HFFc6 (cell line): ENCODE measurements around the gene STX3. TPM values are rescaled to one million over a fixed set of nuclear protein-coding genes. Genes with fewer than 3 reads are reported as not detected.

Experiments
- DNase-seq: peaks from one replicate; pipeline ENCODE4 v3.0.0-alpha.2; 2018
- H3K27ac Mint-ChIP-seq: 2 replicates; pipeline ENCODE4 v1.8.0; 2020; ENCODE audit warnings: mild to moderate bottlenecking, mixed read lengths
- H3K27me3 Mint-ChIP-seq: 2 replicates; pipeline ENCODE4 v1.8.0; 2021; ENCODE audit warnings: mild to moderate bottlenecking, moderate library complexity, mixed read lengths; ENCODE audit not compliant: insufficient read depth
- H3K36me3 Mint-ChIP-seq: 2 replicates; pipeline ENCODE4 v1.8.0; 2021; ENCODE audit warnings: low read depth, mixed read lengths
- H3K4me1 Mint-ChIP-seq: 2 replicates; pipeline ENCODE4 v1.8.0; 2020; ENCODE audit warnings: low read depth, mixed read lengths
- H3K4me3 Mint-ChIP-seq: 2 replicates; pipeline ENCODE4 v1.8.0; 2020; ENCODE audit warnings: mild to moderate bottlenecking, moderate library complexity, mixed read lengths
- H3K9me3 Mint-ChIP-seq: 2 replicates; pipeline ENCODE4 v1.8.0; 2020; ENCODE audit warnings: mild to moderate bottlenecking, mixed read lengths
- total RNA-seq, 6 experiments: library from RNA; stranded (reverse); fragmentation: NEBNext Ultra II Directional; extraction: Animal tissue kit (Norgen Biotek cat#: 25700); gene quantifications; 2 replicates in 1 of 6; 3 replicates in 5 of 6; pipeline ENCODE4 v1.2.3, GENCODE V29; 2021
- TF ChIP-seq, protein P1 (sequence below): fragments of 200-600 bp; sonication (generic); IDR thresholded peaks from 2 replicates; pipeline ENCODE4 v1.5.0; 2021; ENCODE audit warnings: antibody characterized with exemption, mild to moderate bottlenecking

Gene STX3
- total RNA-seq, 6 experiments from 2014 or later = 17.1 to 23.1 (median 19.0) TPM

DNA sequence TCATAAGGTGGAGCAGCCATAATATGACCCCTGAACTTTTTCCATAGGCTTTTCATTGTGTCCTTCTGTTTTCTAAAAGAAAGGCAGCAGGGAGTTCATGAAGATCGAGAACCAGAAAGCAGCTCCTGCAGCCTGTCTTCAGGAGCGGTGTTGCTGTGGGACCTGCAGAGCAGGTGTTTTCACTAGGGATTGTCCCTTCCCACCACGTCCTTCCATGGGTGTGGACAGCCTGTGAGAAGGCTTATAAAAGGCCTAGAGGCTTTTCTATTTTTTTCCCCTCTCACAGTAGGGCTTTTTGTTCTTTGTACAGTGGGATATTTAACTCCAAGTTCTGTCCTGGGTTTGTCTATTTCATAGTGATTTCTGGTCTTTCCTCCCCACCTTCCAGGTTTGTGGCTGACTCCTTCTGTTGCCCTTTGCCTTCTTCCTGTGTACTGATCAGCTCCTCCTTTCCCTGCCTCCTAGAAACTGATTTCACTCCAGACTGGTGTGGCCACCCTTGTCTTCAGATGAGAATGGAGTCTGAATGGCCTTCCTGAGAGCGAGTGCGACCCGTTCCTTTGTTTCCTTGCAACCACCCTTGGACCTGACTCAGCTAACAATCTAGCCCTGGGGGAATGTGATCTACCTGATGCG, 45.3 kb downstream of the STX3 start:
- H3K27ac Mint-ChIP-seq = no peak overlapping the region
- DNase-seq = no peak
- peaks cover 22% of the 10 kb centered on the region for H3K4me1 Mint-ChIP-seq
- peaks cover 30% of the 10 kb centered on the region for H3K36me3 Mint-ChIP-seq
- no peak overlapping the region for H3K4me3 Mint-ChIP-seq
- no peaks in the 10 kb centered on the region for H3K9me3 Mint-ChIP-seq
- TF ChIP-seq, protein P1, sequence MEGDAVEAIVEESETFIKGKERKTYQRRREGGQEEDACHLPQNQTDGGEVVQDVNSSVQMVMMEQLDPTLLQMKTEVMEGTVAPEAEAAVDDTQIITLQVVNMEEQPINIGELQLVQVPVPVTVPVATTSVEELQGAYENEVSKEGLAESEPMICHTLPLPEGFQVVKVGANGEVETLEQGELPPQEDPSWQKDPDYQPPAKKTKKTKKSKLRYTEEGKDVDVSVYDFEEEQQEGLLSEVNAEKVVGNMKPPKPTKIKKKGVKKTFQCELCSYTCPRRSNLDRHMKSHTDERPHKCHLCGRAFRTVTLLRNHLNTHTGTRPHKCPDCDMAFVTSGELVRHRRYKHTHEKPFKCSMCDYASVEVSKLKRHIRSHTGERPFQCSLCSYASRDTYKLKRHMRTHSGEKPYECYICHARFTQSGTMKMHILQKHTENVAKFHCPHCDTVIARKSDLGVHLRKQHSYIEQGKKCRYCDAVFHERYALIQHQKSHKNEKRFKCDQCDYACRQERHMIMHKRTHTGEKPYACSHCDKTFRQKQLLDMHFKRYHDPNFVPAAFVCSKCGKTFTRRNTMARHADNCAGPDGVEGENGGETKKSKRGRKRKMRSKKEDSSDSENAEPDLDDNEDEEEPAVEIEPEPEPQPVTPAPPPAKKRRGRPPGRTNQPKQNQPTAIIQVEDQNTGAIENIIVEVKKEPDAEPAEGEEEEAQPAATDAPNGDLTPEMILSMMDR = no peak
- H3K27me3 Mint-ChIP-seq = peaks cover 4% of the 10 kb centered on the region; the same call in 1 of the 2 replicates

DNA sequence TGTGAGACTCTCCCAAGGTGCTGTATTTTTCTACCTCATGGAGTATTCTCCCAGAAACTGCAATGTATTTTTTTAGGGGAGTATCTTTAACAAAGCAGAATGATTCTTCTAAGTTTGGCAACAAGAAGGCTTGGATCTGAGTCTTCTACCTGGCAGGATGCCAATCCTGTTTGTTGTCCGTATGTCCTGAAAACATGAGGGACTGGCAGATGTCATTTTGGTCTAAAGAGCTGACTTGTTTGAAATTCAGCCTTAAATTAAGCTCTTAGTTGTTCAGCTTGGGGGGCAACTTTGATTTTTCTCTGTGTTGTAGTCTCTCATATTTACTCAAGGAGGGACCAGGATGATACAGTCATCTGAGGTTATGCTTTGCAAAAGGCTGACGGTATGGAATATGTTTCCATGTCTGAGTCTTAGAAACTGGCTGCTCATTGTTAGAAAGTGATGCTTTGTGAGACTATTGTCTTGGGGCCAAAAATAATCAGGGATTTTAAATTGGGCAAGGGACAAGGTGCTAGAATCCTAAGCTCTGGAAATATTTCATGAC, 46.1 kb downstream of the STX3 start:
- Mint-ChIP-seq H3K27me3 (peaks cover 4% of the 10 kb centered on the region; the same call in 1 of the 2 replicates), H3K9me3 (no peaks in the 10 kb centered on the region), H3K27ac (peak overlapping the region; percentile 69; the same call in 1 of the 2 replicates), H3K4me3 (no peak overlapping the region), H3K36me3 (peaks cover 25% of the 10 kb centered on the region), H3K4me1 (peaks cover 22% of the 10 kb centered on the region)
- TF ChIP-seq, protein P1 = no peak
- no peak for DNase-seq

DNA sequence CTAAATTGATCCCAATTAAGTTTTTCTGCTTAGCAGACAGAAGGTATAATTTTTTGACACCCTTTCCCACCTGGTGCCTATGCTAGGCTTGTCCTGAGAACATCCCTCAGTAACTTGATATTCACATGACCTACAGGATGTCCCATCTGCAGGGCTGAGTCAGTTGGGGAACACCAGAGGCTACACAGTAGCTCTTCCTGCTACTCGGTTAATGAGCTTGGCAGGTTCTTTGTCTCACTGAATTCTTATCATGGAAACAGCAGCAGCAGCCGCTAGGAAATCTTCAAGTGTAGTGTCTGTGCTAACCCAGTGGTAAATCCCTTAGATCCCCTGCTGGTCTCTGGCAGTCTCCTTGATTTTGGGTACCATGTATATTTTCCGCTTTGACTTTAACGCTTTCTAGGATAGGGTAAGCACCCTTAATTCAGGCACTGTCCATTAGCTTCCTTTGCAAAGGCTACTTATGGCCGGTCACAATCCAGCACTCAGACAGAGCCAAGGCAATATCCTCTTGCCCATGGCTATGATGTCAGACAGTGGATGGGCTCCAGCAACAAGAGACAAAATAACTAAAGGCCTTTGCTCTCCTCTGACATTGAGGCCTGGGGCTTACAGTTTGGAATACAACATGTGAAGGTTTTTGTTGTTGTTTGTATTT, 46.9 kb downstream of the STX3 start:
- Mint-ChIP-seq H3K27ac (peak overlapping the region; percentile 69), H3K9me3 (no peaks in the 10 kb centered on the region), H3K27me3 (peaks cover 5% of the 10 kb centered on the region), H3K36me3 (peaks cover 30% of the 10 kb centered on the region), H3K4me1 (peaks cover 22% of the 10 kb centered on the region), H3K4me3 (no peak overlapping the region)
- TF ChIP-seq, protein P1 = no peak
- DNase-seq = no peak

DNA sequence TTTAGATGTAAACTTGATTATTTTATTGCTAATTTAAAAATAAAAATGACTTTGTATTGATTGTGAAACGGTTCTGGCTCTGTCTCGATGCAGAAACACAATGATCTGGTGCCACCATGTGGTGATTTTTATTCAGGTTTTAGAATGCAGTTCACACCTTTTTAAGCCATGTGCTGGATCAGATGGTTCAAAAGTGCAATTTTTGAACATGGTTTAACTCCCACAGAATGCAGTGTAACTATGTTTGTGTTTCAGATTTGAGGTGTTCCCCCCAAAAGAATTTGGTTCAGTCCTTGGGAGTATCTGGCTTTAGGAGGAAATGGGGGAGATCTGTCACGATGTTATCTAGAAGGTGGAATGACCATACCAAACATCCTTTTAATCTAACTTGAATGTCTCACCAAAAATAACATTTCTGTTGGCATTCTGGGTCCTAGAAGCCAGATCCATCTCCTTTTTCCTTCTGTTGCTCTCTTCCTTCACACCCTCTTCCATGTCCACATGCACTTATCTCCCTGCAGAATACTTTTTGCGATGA, 47.5 kb downstream of the STX3 start:
- Mint-ChIP-seq H3K4me3 (no peak overlapping the region), H3K4me1 (peaks cover 22% of the 10 kb centered on the region), H3K27me3 (peaks cover 5% of the 10 kb centered on the region), H3K36me3 (peaks cover 30% of the 10 kb centered on the region), H3K27ac (no peak overlapping the region), H3K9me3 (no peaks in the 10 kb centered on the region)
- DNase-seq = peak; percentile 52
- TF ChIP-seq, protein P1 = peak; percentile 84

DNA sequence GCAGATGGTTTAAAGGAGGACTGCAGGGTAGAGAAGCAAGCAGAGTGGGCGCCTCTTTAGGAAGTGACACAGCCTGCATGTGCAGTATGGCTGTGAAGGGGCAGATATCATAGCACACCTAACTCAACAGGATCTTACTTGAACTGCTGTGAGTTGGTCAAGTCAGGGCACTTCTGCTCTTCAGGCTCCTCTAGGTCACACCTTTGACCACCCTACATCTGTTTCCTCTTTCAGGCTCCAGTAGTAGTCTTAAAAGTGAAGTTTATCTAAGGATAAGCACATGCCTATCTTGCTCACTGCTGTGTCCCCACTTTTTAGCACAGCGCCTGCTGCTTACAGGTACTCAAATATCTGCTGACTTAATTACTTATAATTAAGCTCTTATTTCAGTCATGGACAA, 48.9 kb downstream of the STX3 start:
- DNase-seq = no peak
- peaks cover 22% of the 10 kb centered on the region for H3K4me1 Mint-ChIP-seq
- H3K36me3 Mint-ChIP-seq = peaks cover 30% of the 10 kb centered on the region
- H3K27ac Mint-ChIP-seq = no peak overlapping the region
- H3K4me3 Mint-ChIP-seq = no peak overlapping the region
- no peaks in the 10 kb centered on the region for H3K9me3 Mint-ChIP-seq
- H3K27me3 Mint-ChIP-seq = peaks cover 5% of the 10 kb centered on the region
- TF ChIP-seq, protein P1 = no peak
